OCI-M2 (cell line): ENCODE results near the gene CIB1.
A peak's percentile ranks its signal among the peaks of the same experiment; 100 is the strongest.

ENCODE experiments used
- DNase-seq: peaks from one replicate; lab custom pipeline; 2025; ENCODE audit not compliant: unreplicated experiment; lab: John Stamatoyannopoulos, UW

CIB1 gene

GRCh38 chr15:90241343-90242192, 7.8 kb upstream of the CIB1 start:
- DNase-seq, result peak; percentile 2

- no peak for DNase-seq
These were observed 7.1 kb upstream of the CIB1 start for GRCh38 chr15:90240856-90241255.

GRCh38 chr15:90239371-90239770, 5.6 kb upstream of the CIB1 start:
- no peak for DNase-seq

- DNase-seq, result no peak
These were observed 601 bp upstream of the CIB1 start, which contains the start of gene GDPGP1 for GRCh38 chr15:90234096-90234988. Gene GDPGP1 (plus strand): TSS chr15:90234209. CDS start chr15:90240909, 6,700 bp downstream.

GRCh38 chr15:90232941-90233386, 777 bp downstream of the CIB1 start:
- no peak for DNase-seq

GRCh38 chr15:90232196-90232595, 1.5 kb downstream of the CIB1 start:
- DNase-seq, result no peak

- no peak for DNase-seq
These were observed 2.4 kb downstream of the CIB1 start for GRCh38 chr15:90231028-90232017.

- DNase-seq, result no peak
These were observed 3.1 kb downstream of the CIB1 start for GRCh38 chr15:90230610-90231009.

GRCh38 chr15:90230071-90230494, 3.7 kb downstream of the CIB1 start:
- no peak for DNase-seq

- DNase-seq, result no peak
These were observed 4.8 kb downstream of the CIB1 start for GRCh38 chr15:90228960-90229359.

GRCh38 chr15:90227816-90228772, 5.6 kb downstream of the CIB1 start:
- no peak for DNase-seq

- DNase-seq, result no peak
These were observed 6.4 kb downstream of the CIB1 start for GRCh38 chr15:90227336-90227735.

GRCh38 chr15:90225504-90226234, 8.1 kb downstream of the CIB1 start:
- no peak for DNase-seq

- DNase-seq, result no peak
These were observed 8.7 kb downstream of the CIB1 start for GRCh38 chr15:90225047-90225446.

GRCh38 chr15:90223441-90224165, 10.1 kb downstream of the CIB1 start:
- DNase-seq, result no peak

GRCh38 chr15:90222547-90222946, 11.2 kb downstream of the CIB1 start:
- DNase-seq, result no peak

- no peak for DNase-seq
These were observed 12.4 kb downstream of the CIB1 start for GRCh38 chr15:90221246-90221900.
